AG04449 (cell line): Measurements from ENCODE around the gene ZBTB46.
"Not testable (repeated sequence)": the region's sequence is repeated elsewhere in the genome, so short reads cannot be mapped to it uniquely, and the experiment has no call there.

ENCODE experiments used
- CTCF ChIA-PET: fragments of 350-600 bp; formaldehyde crosslinking; extraction: SDS; loops from one replicate; lab custom pipeline; 2021; ENCODE audit warnings: antibody characterized with exemption; lab: Yijun Ruan, JAX
- POLR2A ChIA-PET: fragments of 400-600, 350-600 bp; formaldehyde crosslinking; extraction: SDS; loops from one replicate; lab custom pipeline; 2020; ENCODE audit warnings: antibody characterized with exemption, inconsistent platforms; lab: Yijun Ruan, JAX
- DNase-seq: peaks from one replicate; pipeline ENCODE4 v3.0.0-alpha.2; 2010; ENCODE audit warnings: low read depth, low spot score
- H3K4me3 ChIP-seq: 2 replicates; pipeline ENCODE4 v1.5.1; 2011; ENCODE audit warnings: low read depth, mild to moderate bottlenecking, control low read depth, low read length
- CTCF ChIP-seq: IDR thresholded peaks from one replicate; pipeline ENCODE4 v1.5.1; 2011; ENCODE audit warnings: mild to moderate bottlenecking, moderate library complexity, low read length, control low read depth, inconsistent platforms; ENCODE audit not compliant: insufficient read depth; ENCODE audit errors: missing control alignments

ZBTB46 gene

GRCh38 chr20:63733579-63734081 is 97.4 kb downstream of the ZBTB46 start:
- CTCF ChIA-PET, result no interaction called here
- no peak for DNase-seq
- no peak for TF ChIP-seq CTCF
- POLR2A ChIA-PET, result no interaction called here
- no peak overlapping the region for H3K4me3 ChIP-seq

DNA sequence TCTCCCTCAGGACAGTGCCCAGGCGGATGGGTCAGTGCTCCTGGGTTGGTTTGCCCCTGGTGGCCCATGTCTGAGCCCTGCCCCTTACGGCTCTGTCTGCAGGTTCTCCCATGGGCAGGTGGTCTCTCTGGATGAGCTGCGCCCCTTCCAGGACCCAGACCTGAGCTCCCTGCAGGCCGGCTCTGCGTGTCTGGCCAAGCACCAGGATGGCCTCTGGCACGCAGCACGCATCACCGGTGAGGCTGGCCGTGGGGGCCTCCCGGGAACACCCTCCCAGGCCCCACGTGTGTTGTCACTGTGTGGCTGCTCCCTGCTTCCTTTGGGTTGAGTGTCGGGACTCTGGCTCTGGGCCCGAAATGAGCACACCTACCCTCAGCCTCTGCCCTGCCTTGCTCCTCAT is 97.9 kb downstream of the ZBTB46 start:
- no peak for TF ChIP-seq CTCF
- DNase-seq, result no peak
- ChIA-PET POLR2A (no interaction called here), CTCF (no interaction called here)
- no peak overlapping the region for H3K4me3 ChIP-seq

DNA sequence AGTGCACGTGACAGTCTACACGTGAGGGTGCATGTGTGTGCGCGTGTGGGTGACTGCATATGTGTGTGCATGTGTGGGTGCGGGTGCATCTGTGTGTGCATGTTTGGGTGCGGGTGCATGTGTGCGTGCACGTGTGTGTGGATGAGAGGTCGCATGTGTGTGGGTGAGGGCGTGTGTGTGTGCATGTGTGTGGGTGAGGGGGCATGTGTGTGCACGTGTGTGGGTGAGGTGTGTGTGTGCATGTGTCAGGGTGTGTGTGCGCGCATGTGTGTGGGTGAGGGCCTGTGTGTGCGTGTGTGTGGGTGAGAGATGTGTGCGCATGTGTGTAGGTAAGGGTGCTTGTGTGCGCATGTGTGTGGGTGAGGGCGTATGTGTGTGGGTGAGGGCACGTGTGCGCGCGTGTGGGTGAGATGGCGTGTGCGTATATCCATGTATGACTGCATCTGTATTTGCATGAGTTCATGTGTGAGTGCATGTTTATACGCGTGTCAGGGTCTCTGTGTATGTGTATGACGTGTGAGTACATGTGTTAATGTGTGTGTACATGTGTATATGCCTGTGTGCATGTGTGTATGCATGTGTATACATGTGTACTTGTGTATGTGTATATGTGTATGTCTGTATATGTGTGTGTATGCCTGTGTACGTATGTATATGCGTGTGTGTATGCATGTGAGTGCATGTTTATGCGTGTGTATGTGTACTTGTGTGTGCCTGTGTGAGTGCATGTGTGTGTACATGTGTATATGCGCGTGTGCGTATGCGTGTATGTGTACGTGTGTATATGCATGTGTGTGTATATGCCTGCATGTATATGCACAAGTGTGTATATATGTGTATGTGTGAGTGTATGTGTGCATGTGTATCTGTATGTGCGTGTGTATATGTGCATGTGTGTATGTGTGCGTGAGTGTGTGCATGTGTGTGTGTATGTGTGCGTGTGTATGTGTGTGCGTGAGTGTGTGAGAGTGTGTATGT is 98.7 kb downstream of the ZBTB46 start:
- no peak for TF ChIP-seq CTCF
- ChIA-PET CTCF (no interaction called here), POLR2A (no interaction called here)
- no peak for DNase-seq
- H3K4me3 ChIP-seq, result no peak overlapping the region

GRCh38 chr20:63731410-63731809 is 99.7 kb downstream of the ZBTB46 start:
- CTCF ChIA-PET, result no interaction called here
- no peak overlapping the region for H3K4me3 ChIP-seq

DNA sequence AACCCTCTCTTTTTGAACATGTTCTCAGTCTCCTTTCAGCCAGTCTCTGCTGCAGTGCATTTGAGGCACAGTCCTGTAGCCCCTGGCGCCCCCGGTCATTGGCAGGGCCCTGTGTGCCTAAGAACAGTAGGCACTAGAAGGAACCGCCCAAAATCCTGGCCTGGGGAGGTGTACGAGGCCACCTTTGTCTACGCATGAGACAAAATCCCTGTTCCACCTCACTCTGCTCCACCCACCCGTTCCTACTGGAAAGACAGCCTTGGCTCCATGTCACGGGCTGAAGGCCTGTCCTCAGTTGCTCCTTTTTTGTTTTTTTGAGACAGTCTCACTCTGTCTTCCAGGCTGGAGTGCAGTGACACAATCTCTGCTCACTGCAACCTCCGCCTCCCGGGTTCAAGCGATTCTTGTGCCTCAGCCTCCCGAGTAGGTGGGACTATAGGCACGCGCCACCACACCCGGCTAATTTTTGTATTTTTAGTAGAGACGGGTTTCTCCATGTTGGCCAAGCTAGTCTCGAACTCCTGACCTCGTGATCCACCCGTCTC is 100.8 kb downstream of the ZBTB46 start:
- CTCF ChIA-PET, POLR2A ChIA-PET, H3K4me3 ChIP-seq, DNase-seq: not testable (repeated sequence)

More at GRCh38 chr20:63731410-63731809, 99.7 kb downstream of the ZBTB46 start:
- no peak for TF ChIP-seq CTCF
- DNase-seq, result no peak
- POLR2A ChIA-PET, result no interaction called here

GRCh38 chr20:63722967-63723622 is 108.0 kb downstream of the ZBTB46 start:
- not testable (repeated sequence) for DNase-seq, H3K4me3 ChIP-seq
- CTCF ChIA-PET, result interaction anchor here (1.2 kb wide), 1 partner anchor 52 kb away, joined by 4 read pairs; no protein-coding TSS in a partner anchor
- POLR2A ChIA-PET, result interaction anchor here (0.6 kb wide), 1 partner anchor 15 kb away, joined by 3 read pairs; the partner anchor contains the start of genes ARFRP1 and ZGPAT

DNA sequence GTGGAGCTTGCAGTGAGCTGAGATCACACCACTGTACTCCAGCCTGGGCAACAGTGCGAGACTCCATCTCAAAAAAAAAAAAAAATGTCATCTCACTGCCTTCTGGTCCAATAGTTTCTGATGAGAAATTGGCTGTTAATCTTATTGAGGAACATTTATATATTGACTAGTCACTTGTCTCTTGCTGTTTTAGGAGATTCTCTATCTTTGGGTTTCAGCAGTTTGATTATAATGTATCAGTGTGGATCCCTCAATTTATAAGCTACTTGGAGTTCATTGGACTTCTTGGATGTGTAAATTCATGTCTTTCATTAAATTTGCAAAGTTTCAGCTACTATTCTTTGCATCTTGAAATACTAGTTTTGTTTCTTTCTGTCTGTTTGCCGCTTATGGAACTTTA is 112.1 kb downstream of the ZBTB46 start:
- ChIA-PET POLR2A (no interaction called here), CTCF (interaction anchor here (0.8 kb wide), 1 partner anchor 8 kb away, joined by 4 read pairs; no protein-coding TSS in a partner anchor)
- TF ChIP-seq CTCF, result no peak
- DNase-seq, result no peak
- H3K4me3 ChIP-seq, result no peak overlapping the region
